Measurements from ENCODE around the gene SEC61A1. TPM values are rescaled to one million over a fixed set of nuclear protein-coding genes. Genes with fewer than 3 reads are reported as not detected.
A peak's percentile ranks its signal among the peaks of the same experiment; 100 is the strongest.

The SEC61A1 gene
- total RNA-seq, 2 donors from 2014 or later: 162 to 181 TPM

DNA sequence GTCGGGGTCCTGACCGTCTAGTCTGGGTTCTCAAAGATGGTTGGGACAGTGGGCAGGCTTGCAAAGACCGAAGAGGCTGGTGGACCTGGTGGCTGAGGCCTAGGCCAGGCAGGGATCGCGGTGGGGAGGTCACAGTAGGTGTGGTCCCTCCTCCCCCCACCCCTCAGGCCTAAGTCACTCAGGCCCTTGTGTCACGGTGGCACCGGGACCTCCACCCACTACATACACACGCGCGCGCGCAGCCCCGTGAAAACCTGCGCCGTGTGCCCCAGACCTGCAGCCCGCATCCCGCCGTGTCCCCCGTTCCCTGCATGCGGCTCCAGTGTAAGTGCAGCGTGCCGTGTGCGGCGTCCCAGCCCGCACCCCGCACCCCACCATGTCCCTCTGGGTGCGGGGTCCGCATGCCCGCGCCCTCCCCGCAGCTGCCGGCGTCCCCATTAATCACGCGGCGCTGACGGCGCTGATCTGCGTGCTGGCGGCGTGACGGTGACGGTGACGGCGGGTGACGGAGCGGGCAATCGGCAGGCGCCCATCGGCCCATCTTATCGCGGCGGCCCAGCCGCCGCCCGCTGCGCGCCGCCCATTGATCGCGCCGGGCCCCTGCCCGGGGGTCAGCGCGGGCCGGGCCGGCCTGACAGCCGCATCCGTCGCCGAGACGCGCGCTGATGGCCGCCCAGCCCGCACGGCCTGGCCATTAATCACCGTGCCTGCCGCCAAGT lies 24.4 kb downstream of the SEC61A1 start:
- H3K4me1 Mint-ChIP-seq: peaks cover 9% of the 10 kb centered on the region
- ATAC-seq: peak; percentile 39
- H3K9me3 ChIP-seq (ENCODE audit: control insufficient read depth, low read length, poor library complexity, severe bottlenecking): no peaks in the 10 kb centered on the region
- DNase-seq: peak in 1 of 3 donors; percentile 34
- no peak overlapping the region for H3K27ac Mint-ChIP-seq
- H3K36me3 Mint-ChIP-seq (ENCODE audit: low read depth): no peaks in the 10 kb centered on the region
- peak overlapping the region; percentile 83 for H3K4me3 Mint-ChIP-seq
- H3K27me3 Mint-ChIP-seq: no peaks in the 10 kb centered on the region

DNA sequence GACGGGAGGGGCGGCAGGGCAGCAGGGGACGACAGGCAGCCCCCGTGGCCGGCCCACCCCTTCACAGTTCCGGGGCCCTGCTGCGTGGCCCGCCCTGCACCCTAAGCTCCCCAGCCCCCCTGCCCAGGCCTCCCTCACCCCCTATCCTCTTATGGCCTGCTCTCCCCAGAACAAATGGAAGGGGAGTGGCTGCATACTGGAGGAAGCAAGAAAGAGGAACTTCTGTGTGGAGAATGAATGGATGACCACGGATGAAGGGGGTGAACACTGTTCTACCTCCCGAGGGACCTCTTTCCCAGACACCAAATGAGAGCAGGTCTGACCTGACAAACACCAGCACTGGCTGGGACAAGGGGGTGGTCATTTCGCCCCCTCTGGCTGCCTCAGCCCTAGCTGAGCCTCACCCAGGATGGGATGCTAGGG lies 25.0 kb downstream of the SEC61A1 start:
- Mint-ChIP-seq H3K27ac (peak overlapping the region; percentile 59), H3K4me3 (peak overlapping the region; percentile 83), H3K36me3 (ENCODE audit: low read depth) (no peaks in the 10 kb centered on the region), H3K27me3 (no peaks in the 10 kb centered on the region), H3K4me1 (peaks cover 9% of the 10 kb centered on the region)
- H3K9me3 ChIP-seq (ENCODE audit: control insufficient read depth, low read length, poor library complexity, severe bottlenecking): no peaks in the 10 kb centered on the region
- DNase-seq (no peak), ATAC-seq (no peak)

DNA sequence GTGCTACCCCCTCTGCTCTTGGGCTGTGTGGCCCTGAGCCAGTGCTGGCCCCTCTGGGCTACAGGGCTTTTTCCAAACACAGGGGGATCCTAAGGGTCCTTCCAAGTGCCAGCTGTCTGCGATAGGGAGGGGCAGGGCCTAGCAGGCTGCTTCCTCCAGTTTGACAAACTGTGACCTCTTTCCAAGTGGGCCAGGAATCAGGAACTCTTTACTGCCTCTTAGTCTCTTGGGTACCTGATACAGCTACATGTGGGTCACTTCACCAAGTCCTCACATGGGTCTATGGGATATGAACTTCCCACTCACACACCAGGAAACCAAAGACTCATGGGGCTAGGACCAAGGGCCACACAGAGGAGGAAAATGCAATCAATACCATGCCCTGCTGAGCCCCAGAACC lies 25.4 kb downstream of the SEC61A1 start:
- Mint-ChIP-seq H3K27me3 (no peaks in the 10 kb centered on the region), H3K36me3 (ENCODE audit: low read depth) (no peaks in the 10 kb centered on the region), H3K4me1 (peaks cover 9% of the 10 kb centered on the region), H3K27ac (peak overlapping the region; percentile 59), H3K4me3 (peak overlapping the region; percentile 83)
- H3K9me3 ChIP-seq (ENCODE audit: control insufficient read depth, low read length, poor library complexity, severe bottlenecking): no peaks in the 10 kb centered on the region
- DNase-seq: no peak
- no peak for ATAC-seq

DNA sequence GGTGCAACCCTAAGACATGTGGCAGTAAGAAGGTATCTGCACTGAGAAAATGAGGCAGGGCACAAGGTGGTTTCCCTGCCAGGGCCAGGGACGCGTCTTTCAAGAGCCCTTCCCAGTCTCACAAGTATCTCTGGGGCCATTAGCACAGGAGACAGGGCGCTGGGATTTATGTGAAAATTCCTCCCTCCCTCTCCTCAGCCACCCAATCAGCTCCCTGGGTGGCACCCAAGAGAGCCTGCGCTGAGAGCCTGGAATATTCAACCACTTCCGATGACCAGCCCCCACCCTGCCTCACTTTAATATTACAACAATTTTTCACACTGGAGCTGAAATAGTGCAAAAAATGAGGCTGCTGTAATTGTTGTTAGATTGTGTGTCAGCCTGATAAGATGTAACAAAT lies 26.1 kb downstream of the SEC61A1 start:
- no peaks in the 10 kb centered on the region for H3K36me3 Mint-ChIP-seq (ENCODE audit: low read depth)
- no peaks in the 10 kb centered on the region for H3K27me3 Mint-ChIP-seq
- H3K4me3 Mint-ChIP-seq: no peak overlapping the region
- H3K4me1 Mint-ChIP-seq: peaks cover 9% of the 10 kb centered on the region
- H3K9me3 ChIP-seq (ENCODE audit: control insufficient read depth, low read length, poor library complexity, severe bottlenecking): no peaks in the 10 kb centered on the region
- peak overlapping the region; percentile 4 for H3K27ac Mint-ChIP-seq
- DNase-seq (no peak), ATAC-seq (no peak)

DNA sequence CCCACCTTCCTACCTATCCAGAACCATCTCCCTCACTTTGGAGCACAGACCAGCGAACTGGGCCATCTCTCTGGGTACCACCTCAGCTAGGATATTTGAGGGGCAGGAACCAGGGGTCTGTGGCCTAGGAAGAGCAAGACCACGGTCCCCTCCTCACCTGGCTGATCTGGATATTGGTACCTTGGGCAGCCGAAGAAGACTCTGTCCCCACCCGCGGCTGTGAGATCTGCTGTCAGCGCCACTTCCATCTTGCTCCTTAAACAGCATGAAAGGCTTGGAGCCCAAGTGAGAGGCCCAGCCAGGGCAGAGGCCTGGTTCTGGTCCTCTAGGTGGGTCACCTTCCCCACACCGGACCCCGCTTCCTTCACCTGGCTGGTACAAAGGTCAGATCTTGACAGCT lies 26.6 kb downstream of the SEC61A1 start:
- H3K27ac Mint-ChIP-seq: peak overlapping the region; percentile 4
- DNase-seq (no peak), ATAC-seq (no peak)
- H3K27me3 Mint-ChIP-seq: no peaks in the 10 kb centered on the region
- H3K4me1 Mint-ChIP-seq: peaks cover 9% of the 10 kb centered on the region
- H3K36me3 Mint-ChIP-seq (ENCODE audit: low read depth): no peaks in the 10 kb centered on the region
- no peaks in the 10 kb centered on the region for H3K9me3 ChIP-seq (ENCODE audit: control insufficient read depth, low read length, poor library complexity, severe bottlenecking)
- no peak overlapping the region for H3K4me3 Mint-ChIP-seq

DNA sequence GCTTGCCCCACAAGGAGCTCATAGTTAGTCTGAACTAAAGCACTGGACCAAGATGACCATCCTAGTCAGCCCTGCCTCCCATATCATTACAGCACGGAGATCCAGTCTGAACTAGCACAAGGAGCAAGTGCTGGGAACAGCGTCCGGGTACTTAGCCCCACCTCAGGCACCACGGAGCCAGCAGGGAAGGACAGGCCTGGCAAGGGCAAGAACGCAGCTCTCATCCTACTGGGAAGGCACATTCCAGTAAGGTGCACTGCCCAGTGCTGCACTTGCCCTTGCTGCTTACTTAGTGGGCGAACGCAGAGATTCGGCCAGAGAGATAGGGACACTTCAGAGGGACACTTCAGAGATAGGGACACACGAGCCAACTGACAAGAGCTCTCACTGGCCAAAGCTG lies 27.6 kb downstream of the SEC61A1 start:
- no peak overlapping the region for H3K27ac Mint-ChIP-seq
- peaks cover 8% of the 10 kb centered on the region for H3K4me1 Mint-ChIP-seq
- ATAC-seq: no peak
- no peaks in the 10 kb centered on the region for H3K27me3 Mint-ChIP-seq
- no peaks in the 10 kb centered on the region for H3K9me3 ChIP-seq (ENCODE audit: control insufficient read depth, low read length, poor library complexity, severe bottlenecking)
- H3K36me3 Mint-ChIP-seq (ENCODE audit: low read depth): no peaks in the 10 kb centered on the region
- no peak overlapping the region for H3K4me3 Mint-ChIP-seq
- DNase-seq: no peak

DNA sequence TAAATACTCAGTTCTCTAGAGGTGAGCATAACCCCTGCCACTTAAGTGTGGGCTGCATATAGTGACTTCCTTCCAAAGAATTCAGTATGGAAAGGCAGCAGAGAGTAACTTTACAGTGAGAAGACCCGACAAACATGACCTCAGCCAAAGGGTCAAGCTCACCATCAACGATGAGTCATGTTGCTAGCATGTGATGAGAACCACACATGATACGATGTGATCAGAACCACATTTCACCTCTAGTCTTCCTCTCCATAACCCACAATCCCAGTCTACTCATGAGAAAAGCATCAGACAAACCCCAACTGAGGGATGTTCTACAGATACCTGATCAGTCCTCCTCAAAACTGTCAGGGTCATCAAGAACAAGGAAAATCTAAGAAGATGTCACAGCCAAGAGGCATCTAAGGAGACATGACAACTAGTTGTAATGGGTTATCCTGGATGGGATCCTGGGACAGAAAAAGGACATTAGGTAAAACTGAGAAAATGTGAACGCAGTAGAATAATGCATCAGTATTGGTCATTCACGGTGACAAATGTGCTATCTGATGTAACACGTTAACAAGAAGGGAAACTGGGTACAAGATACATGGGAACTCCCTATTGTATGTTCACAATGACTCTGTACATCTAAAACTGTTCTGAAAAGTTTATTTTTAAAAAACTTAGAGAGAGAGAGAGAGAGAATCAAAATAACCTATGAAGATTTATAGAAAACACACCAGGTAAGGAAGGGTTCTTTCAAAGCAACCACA lies 28.3 kb downstream of the SEC61A1 start:
- DNase-seq: no peak
- Mint-ChIP-seq H3K27me3 (no peaks in the 10 kb centered on the region), H3K27ac (no peak overlapping the region), H3K4me3 (no peak overlapping the region), H3K36me3 (ENCODE audit: low read depth) (no peaks in the 10 kb centered on the region), H3K4me1 (peaks cover 4% of the 10 kb centered on the region)
- no peak for ATAC-seq
- no peaks in the 10 kb centered on the region for H3K9me3 ChIP-seq (ENCODE audit: control insufficient read depth, low read length, poor library complexity, severe bottlenecking)

DNA sequence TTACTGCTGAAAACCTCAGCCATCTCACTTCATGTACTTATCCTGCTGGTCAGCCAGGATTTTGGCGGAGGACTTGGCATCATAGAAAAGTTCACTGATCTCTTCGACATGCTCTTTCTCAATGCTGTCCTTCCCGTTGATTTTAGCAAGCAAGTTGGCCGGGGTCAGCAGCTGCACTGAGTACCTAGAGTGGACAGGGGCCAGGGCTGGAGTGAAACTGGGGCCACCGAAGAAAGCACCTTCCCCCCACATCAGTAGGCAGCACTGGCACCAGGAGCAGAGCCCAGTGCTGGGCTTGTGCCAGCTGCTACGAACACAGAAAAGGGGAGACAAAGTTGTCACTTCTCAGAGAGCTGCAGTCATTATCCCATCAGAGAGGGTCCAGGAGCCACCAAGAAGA lies 29.0 kb downstream of the SEC61A1 start:
- ATAC-seq: no peak
- Mint-ChIP-seq H3K36me3 (ENCODE audit: low read depth) (no peaks in the 10 kb centered on the region), H3K27ac (no peak overlapping the region), H3K27me3 (no peaks in the 10 kb centered on the region), H3K4me1 (no peaks in the 10 kb centered on the region), H3K4me3 (no peak overlapping the region)
- H3K9me3 ChIP-seq (ENCODE audit: control insufficient read depth, low read length, poor library complexity, severe bottlenecking): no peaks in the 10 kb centered on the region
- DNase-seq: no peak

DNA sequence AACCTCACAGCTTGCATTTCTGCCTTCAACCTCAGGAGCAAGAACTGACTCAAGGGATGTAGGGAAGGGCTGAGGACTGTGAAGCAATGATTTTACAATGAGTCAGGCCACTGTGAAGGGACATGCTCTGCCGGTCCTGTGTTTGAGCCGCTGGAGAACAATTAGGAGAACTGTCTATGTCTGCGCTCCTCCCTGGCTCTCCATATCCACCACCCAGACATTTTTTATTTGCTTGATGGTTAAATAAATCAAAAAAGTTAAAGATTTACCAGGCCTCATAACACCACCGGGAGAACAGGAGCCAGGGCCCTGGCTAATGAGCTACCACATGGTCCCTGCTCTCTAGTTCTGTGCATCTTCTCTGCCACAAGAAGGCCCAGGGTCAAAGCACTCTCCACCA lies 29.6 kb downstream of the SEC61A1 start:
- H3K9me3 ChIP-seq (ENCODE audit: control insufficient read depth, low read length, poor library complexity, severe bottlenecking): no peaks in the 10 kb centered on the region
- H3K27me3 Mint-ChIP-seq: no peaks in the 10 kb centered on the region
- ATAC-seq (no peak), DNase-seq (no peak)
- no peaks in the 10 kb centered on the region for H3K4me1 Mint-ChIP-seq
- H3K36me3 Mint-ChIP-seq (ENCODE audit: low read depth): no peaks in the 10 kb centered on the region
- peak overlapping the region; percentile 32 for H3K27ac Mint-ChIP-seq
- no peak overlapping the region for H3K4me3 Mint-ChIP-seq

DNA sequence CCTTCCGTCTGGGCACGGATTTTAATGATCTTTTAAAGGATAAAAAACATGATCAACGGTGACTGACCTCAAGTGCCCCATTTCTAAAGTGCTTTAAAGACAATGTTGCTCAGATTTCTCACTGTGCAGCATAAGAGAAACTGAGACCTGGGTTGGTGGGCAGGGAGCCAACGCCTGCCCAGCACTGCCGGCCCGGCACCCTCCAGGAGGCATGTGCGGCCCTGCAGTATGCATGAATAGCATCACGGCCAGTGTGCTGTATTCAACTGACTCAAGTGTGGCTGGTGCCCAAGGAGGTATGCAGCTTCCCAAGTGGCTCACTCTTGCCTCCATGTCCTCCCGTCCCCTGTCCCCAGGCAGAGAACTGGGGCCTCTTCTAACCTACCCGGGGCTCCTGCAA lies 30.3 kb downstream of the SEC61A1 start:
- DNase-seq (no peak), ATAC-seq (no peak)
- H3K4me1 Mint-ChIP-seq: peaks cover 2% of the 10 kb centered on the region
- H3K4me3 Mint-ChIP-seq: no peak overlapping the region
- H3K27me3 Mint-ChIP-seq: no peaks in the 10 kb centered on the region
- H3K9me3 ChIP-seq (ENCODE audit: control insufficient read depth, low read length, poor library complexity, severe bottlenecking): no peaks in the 10 kb centered on the region
- H3K36me3 Mint-ChIP-seq (ENCODE audit: low read depth): peaks cover 2% of the 10 kb centered on the region
- H3K27ac Mint-ChIP-seq: peak overlapping the region; percentile 32

DNA sequence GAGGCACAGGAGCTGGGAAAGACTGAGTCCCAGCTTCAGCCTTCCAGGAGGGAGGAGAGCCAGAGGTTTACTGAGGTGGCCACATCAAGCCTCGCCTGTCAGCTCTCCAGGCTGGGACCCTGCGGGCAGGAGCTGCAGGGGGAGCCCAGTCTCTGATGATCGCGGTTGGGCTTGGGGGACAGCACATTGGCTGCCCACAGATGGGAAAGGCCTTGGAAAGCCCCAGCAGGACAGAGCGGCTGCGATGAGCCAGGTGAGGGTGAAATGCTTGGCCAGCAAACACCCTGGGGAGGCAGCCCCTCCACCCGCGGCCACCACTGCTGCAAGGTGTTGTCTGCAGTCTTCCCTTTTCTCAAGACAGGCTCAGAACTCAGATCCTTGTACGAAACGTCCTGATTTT lies 31.2 kb downstream of the SEC61A1 start:
- H3K4me1 Mint-ChIP-seq: peaks cover 2% of the 10 kb centered on the region
- H3K36me3 Mint-ChIP-seq (ENCODE audit: low read depth): peaks cover 2% of the 10 kb centered on the region
- ATAC-seq (no peak), DNase-seq (no peak)
- no peak overlapping the region for H3K27ac Mint-ChIP-seq
- H3K27me3 Mint-ChIP-seq: no peaks in the 10 kb centered on the region
- H3K4me3 Mint-ChIP-seq: no peak overlapping the region
- no peaks in the 10 kb centered on the region for H3K9me3 ChIP-seq (ENCODE audit: control insufficient read depth, low read length, poor library complexity, severe bottlenecking)

DNA sequence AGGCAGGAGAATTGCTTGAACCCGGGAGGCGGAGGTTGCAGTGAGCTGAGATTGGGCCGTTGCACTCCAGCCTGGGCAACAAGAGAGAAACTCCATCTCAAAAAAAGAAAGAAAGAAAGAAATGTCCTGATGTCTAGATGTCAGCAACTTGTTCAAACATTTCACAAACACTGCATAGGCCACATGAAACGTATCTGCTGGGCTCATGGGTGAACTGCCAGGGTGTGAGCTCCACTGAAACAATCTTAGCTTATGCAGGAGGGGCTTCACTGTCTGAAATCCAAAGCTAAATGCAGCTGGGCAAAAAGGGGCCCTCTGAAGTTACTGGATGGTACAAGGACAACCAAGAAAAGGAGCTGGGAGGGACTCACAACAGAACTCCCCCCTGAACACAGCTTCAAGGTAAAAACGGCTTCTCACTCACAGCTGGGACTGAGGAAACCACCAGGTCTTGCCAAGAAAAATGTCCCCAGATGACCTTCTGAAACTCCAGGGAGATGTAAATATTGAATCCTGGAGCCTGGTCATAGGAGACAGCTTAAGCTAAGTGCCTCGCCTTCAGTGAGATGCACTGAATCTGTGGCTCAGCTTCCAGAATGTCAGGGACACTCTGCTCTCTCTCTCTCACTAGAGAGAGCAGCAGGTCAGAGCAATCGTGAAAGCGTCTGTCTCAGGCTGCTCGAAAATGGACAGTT lies 31.9 kb downstream of the SEC61A1 start:
- no peaks in the 10 kb centered on the region for H3K9me3 ChIP-seq (ENCODE audit: control insufficient read depth, low read length, poor library complexity, severe bottlenecking)
- H3K27ac Mint-ChIP-seq: no peak overlapping the region
- no peak for ATAC-seq
- DNase-seq: no peak
- H3K4me3 Mint-ChIP-seq: no peak overlapping the region
- peaks cover 2% of the 10 kb centered on the region for H3K4me1 Mint-ChIP-seq
- no peaks in the 10 kb centered on the region for H3K27me3 Mint-ChIP-seq
- H3K36me3 Mint-ChIP-seq (ENCODE audit: low read depth): peaks cover 2% of the 10 kb centered on the region

DNA sequence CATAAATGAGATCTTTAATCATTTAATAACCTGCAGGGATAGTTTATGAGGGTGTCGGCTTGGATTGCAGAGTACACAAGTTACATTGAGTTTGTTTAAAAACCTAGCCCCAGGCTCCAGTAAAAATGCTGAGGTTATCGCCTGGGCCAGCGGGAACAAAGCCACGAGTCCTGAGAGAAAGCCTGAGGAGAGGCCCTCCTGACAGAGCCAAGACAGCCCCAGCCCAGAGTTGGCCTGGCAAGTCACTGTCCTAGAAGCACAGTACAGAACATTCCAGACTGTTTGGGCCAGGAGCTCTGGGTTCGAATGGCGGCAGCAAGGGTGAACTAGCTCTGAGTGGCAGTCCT lies 32.4 kb downstream of the SEC61A1 start:
- Mint-ChIP-seq H3K27me3 (no peaks in the 10 kb centered on the region), H3K36me3 (ENCODE audit: low read depth) (peaks cover 2% of the 10 kb centered on the region), H3K4me1 (peaks cover 2% of the 10 kb centered on the region), H3K4me3 (no peak overlapping the region), H3K27ac (no peak overlapping the region)
- DNase-seq (no peak), ATAC-seq (no peak)
- H3K9me3 ChIP-seq (ENCODE audit: control insufficient read depth, low read length, poor library complexity, severe bottlenecking): no peaks in the 10 kb centered on the region
